Right forelimb (tissue), 1 donor: ENCODE results near the gene ACAD10.

Experiments
- DNase-seq: peaks from one replicate; pipeline ENCODE4 v3.0.0-alpha.2; 2018

ACAD10 gene

DNA sequence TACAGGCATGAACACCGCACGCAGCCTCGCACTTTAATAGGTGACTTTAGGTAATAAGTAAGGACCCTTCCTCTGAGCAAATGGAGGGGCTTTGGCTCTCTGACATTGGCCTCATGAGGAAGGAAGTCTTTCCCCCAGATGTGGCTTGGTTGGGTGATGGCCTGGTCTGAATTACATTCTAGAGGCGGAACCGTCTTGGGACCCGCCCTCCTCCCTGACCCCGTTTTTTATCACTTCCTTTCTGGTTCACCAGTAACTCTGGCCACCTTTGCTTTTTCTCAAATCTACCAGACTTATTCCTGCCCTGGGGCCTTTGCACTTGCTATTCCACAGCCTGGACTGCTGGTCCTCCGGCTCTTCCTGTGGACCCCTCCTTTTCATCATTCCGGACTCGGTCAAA, 94.3 kb downstream of the ACAD10 start:
- no peak for DNase-seq

DNA sequence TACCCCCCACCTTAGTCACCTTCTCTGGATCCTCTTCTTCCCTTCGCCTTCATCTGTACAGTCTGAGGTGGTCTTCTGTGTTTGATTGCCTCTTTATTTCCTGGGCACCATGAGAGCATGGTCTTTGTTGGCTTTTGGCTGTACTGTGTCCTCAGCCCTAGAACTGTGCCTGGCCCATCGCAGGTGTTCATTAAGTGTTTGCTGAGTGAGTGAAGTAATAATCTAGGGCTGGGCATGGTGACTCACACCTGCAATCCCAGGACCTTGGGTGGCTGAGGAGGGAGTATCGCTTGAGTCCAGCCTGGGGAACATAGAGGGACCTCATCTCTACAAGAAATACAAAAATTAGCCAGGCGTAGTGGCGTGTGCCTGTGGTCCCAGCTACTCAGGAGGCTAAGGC, 94.8 kb downstream of the ACAD10 start:
- no peak for DNase-seq

DNA sequence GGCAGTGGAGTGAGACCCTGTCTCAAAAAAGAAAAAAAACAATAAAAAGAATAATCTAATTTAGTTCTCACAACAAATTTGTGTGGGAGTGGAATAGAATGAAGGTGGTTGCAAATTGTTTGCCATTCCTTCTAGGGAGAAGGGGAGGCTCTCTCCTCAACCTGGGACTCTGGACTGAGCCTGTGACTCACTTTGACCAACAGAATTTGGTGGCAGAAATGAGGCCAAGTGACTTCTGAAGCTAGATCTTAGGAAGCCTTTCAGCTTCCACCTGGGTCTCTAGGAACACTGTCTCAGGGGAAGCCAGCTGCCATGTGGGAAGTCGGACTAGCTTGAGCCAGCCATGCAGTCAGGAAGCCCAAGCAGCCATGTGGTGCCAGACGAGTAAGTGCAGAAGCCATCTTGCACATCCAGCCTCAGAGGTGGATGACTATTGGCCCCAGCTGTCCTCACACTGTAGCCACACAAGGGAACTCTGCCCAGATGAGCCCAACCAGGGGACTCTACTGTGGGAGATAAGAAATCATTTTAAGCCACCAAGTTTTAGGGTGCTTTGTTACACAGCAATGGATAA, 95.3 kb downstream of the ACAD10 start:
- DNase-seq = no peak

DNA sequence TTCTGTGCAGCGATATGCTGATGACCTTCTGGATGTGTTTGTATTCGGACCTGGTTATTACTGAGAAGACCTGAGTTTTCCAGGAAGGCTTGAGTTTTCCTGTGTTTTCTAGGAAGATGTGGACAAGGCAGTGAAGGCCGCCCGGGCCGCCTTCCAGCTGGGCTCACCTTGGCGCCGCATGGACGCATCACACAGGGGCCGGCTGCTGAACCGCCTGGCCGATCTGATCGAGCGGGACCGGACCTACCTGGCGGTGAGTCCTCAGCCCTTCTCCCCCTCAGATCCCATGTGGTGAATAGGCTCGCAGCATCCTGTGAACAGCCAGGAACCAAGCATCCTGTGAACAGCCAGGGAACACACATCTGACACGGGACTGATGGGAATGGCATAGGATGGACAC, 97.2 kb downstream of the ACAD10 start:
- no peak for DNase-seq

DNA sequence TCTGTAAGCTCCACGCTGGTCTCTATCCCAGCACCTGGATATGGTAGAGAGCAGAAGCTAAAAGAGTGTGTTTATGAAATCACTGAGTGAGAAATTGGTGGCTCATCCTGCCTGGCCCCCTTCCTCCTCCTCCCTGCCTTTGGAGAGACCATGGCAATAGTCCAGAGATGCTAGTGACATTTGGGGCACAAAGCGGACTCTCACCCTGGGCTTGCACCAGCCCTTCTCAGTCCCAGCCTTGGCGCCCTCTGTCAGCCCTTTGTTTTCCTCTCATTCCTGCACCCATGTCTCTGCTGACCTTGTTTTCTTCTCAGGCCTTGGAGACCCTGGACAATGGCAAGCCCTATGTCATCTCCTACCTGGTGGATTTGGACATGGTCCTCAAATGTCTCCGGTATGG, 99.1 kb downstream of the ACAD10 start:
- peak; percentile 37 for DNase-seq

DNA sequence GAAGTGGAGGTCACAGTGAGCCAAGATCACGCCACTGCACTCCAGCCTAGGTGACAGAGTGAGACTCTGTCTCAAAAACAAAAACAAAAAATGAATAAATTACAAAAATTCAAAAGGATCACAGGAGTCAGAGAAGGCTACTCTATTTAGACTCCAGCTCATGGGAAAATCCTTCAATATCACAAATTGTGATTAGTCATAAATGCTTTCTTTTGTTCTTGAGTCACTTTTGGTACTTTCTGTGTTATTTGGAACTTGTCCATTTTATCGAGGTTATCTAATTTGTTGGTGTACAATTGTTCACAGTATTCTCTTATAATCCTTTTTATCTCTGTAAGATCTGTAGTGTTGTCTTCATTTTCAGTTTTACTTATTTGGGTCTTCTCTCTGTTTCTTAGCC, 99.8 kb downstream of the ACAD10 start:
- DNase-seq = no peak

DNA sequence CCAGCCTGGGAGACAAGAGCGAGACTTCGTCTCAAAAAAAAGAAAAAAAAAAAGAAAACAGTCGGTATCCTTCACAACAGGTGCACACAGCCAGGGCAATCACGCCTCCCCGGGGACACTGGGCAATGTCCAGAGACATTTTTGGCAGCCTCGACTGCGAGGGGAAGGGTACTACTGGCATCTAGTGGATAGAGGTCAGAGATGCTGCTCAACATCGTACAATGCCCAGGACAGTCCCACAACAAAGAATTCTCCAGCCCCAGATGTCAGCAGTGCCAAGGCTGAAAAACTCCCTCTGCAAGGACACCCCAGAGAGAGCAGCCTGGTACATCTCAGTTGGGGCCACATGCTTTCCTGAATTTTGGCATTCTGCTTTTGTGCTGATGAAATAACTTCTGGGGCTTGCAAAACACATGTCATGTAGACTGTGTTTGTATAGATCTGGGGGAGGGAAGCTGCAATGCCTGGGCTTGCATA, 102.4 kb downstream of the ACAD10 start:
- DNase-seq = peak; percentile 42

DNA sequence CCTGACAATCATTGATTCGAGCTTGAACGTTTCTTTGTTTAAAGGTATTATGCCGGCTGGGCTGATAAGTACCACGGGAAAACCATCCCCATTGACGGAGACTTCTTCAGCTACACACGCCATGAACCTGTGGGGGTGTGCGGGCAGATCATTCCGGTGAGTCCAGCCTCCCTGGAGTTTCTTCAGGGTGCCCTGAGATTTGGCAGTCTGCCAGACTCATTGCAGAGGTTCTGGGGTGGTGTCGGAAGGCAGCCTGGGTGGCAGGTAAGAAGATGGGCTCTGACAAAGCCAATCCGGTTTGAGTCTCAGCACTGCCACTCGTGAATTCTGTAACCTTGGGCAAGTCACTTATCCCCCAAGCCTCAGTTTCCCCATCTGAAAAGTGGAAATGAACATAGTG, 103.9 kb downstream of the ACAD10 start:
- DNase-seq = peak; percentile 21

DNA sequence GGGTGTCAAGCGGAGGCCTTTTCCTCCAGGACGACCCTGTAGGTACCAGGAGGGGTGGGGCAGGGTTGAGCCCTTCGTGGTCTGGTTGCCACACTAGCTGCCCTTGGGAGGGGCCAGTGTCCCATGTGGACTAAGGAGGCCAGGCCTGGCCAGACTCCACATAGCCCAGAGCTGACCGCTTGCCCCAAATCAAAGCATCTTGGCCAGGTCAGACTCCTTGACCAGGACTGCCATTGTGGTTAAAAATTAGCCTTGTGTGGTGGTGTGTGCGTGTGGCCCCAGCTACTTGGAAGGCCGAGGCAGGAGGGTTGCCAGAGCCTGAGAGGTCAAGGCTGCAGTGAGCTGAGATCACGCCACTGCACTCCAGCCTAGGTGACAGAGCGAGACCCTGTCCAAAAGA, 105.7 kb downstream of the ACAD10 start:
- peak; percentile 29 for DNase-seq

DNA sequence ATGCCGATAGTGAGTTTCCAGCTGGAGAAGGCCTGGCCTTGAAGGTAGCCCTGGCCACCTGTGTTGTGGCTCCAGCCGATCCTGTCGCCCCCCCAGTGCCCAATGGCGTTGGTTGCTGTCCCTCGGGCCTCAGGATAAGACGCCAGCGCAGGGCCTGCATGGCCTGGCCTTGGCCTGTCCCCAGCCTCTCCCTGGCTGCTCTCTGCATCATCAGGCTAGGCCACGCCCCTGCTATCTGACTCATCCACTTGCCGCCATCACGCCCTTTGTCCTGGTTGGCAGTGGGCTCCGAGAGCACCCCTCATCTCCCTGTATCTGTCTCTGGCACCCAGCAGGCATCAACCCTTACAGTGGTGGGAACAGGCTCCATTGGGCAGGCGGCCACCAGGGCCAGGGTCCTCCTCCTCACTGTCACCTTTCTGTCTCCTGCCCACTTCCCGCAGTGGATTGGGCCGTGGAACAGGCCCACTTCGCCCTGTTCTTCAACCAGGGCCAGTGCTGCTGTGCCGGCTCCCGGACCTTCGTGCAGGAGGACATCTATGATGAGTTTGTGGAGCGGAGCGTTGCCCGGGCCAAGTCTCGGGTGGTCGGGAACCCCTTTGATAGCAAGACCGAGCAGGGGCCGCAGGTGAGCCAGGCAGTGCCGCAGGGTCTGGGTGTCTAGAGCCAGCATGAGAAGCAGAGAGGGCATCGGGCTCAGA, 106.5 kb downstream of the ACAD10 start:
- DNase-seq = no peak

DNA sequence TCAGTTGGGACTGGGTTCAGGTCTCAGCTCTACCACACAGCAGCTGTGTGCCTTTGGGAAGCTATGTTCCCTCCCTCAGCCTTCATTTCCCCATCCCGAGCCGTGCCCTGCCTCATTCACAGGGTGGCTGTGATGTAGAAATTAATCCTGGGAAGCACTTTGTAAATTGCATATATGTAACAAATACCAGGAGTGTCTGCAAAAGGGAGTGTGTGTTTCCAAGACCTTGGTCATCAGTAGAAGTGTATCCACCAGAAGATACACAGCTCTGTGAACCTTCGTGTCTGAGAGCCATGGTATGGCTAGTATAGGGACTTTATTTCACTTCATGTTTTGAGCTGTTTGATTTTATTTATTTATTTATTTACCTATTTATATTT, 107.0 kb downstream of the ACAD10 start:
- DNase-seq = no peak

DNA sequence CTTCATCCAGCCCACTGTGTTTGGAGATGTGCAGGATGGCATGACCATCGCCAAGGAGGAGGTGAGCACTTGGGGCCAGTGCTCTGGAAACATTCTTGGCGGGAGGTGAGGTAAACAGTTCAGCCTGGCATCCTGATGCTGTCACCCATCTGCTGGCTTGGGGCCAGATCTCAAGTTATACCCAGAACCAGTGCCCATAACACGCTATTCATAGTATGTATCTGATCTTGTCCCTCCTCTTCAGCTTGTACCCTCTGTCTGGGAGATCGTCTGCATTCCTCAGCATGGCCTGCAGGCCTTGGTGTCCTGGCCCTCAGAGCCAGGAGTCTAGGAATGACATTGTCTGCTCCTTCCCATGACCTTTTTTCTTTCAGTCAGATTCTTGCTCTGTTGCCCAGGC, 112.3 kb downstream of the ACAD10 start:
- DNase-seq = no peak

DNA sequence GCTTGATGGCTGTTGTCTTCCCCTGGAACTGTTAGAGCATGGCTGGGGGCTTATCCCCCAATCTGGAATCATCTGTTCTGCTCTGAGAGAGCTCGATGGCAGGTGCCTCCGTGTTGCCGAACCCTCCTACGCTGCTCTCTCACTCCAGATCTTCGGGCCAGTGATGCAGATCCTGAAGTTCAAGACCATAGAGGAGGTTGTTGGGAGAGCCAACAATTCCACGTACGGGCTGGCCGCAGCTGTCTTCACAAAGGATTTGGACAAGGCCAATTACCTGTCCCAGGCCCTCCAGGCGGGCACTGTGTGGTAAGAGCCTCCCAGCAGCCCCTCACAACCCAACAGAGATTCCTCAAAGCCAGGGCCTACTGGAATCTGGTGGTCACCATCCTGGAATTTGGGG, 113.9 kb downstream of the ACAD10 start:
- no peak for DNase-seq

DNA sequence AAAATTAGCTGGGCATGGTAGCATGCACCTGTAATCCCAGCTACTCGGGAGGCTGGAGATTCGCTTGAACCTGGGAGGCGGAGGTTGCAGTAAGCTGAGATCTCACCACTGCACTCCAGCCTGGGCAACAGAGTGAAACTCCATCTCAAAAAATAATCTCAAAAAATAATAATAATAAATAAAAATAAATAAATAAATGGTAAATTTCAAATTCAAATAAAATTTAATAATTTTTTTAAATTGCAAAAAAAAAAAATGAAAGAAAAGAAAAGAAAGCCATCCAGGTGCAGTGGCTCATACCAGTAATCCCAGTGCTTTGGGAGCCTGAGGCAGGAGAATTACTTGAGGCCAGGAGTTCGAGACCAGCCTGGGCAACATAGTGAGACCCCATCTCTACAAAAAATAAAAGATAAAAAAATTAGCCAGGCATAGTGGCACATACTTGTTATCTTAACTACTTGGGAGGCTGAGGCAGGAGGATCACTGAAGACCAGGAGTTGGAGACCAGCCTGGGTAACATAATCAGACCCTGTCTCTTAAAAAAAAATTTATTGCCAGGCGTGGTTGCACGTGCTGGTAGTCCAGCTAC, 117.3 kb downstream of the ACAD10 start:
- no peak for DNase-seq

DNA sequence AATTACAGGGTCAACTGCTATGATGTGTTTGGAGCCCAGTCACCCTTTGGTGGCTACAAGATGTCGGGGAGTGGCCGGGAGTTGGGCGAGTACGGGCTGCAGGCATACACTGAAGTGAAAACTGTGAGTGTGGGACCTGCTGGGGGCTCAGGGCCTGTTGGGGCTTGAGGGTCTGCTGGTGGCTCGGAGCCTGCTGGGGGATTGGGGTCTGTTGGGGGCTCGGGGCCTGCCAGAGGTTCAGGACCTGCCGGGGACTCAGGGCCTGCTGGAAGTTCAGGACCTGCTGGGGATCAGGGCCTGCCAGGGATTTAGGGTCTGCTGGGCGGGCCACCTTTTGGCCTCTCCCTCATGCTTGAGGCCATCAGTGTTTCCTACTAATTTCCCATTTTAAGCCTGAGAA, 118.0 kb downstream of the ACAD10 start:
- DNase-seq = no peak

DNA sequence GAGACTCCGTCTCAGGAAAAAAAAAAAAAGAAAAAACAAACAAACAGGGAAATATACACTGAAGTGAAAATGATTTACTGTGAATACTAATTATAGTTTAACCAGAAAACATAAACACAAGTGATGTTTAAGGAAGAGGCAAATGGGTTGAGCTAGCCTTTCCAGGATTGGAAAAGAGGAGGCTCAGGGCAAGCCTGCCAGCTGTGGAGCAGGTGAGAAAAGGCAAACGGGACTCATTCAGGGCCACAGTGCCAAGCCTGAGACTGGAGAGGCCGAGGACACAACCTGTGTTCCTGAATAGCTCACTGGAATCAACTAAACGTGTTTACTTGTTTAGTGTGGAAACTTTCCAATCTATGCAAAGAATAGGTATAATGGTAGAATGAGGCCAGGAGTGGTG, 120.5 kb downstream of the ACAD10 start:
- DNase-seq = no peak
